K562 (cell line): ENCODE measurements around the gene CROCC2. TPM values are rescaled to one million over a fixed set of nuclear protein-coding genes. Genes with fewer than 3 reads are reported as not detected.

ENCODE experiments used
- ATAC-seq: fragments of 200-7000 bp; cut with Tn5 transposase; 3 replicates; pipeline ENCODE4 v1.9.1; 2020; ENCODE audit warnings: moderate library complexity
- BruUV-seq: library from RNA; stranded (reverse); fragments of 400-500 nt; replicated peaks from 2 replicates; lab custom pipeline; 2021; lab: Mats Ljungman, UMichigan
- CTCF ChIA-PET: fragments of 300-600 bp; formaldehyde crosslinking; extraction: SDS; loops from one replicate; lab custom pipeline; 2021; ENCODE audit warnings: low intra/inter-chr PET ratio; lab: Yijun Ruan, JAX
- POLR2A ChIA-PET: fragments of 300-600, 350-650 bp; sonication (Branson Sonifier 250); formaldehyde crosslinking; extraction: SDS; loops from one replicate; lab custom pipeline; 2021; ENCODE audit warnings: antibody characterized with exemption, inconsistent platforms; lab: Yijun Ruan, JAX
- DNase-seq, 4 experiments: peaks; one replicate each; pipeline versions ENCODE4 v3.0.0 to v3.0.0-alpha.2; 2011 to 2018; ENCODE audit warnings: low spot score in 3 of 4, mixed read lengths in 3 of 4; ENCODE audit errors: extremely low read depth in 1 of 4
- FAIRE-seq: peaks from 2 replicates; lab custom pipeline; 2011; peaks lifted over from hg19 to GRCh38; lab: Jason Lieb, UNC
- H2AFZ ChIP-seq: 2 replicates; pipeline ENCODE4 v1.6.0; 2011; ENCODE audit warnings: low read depth, low read length, control low read depth, inconsistent platforms
- H3K27ac ChIP-seq: fragments of 200-600 bp; 3 replicates; pipeline ENCODE4 v1.8.0; 2011; ENCODE audit warnings: low read depth, mild to moderate bottlenecking, control low read depth, inconsistent platforms, low read length, moderate library complexity, mixed read lengths; ENCODE audit errors: extremely low read depth
- H3K27me3 ChIP-seq, 2 experiments: fragments of 300-600 bp in 1 of 2; 2 replicates in 1 of 2; 3 replicates in 1 of 2; pipeline versions ENCODE4 v1.6.0 to v1.8.0; 2011; ENCODE audit warnings: inconsistent platforms in 2 of 2, low read length in 2 of 2, mild to moderate bottlenecking in 1 of 2, mixed read lengths in 1 of 2, moderate library complexity in 1 of 2; ENCODE audit not compliant: control insufficient read depth in 2 of 2, insufficient read depth in 2 of 2
- H3K36me3 ChIP-seq: fragments of 300-600 bp; 3 replicates; pipeline ENCODE4 v1.8.0; 2011; ENCODE audit warnings: mild to moderate bottlenecking, low read length, inconsistent platforms; ENCODE audit not compliant: control insufficient read depth, insufficient read depth
- H3K4me1 ChIP-seq, 2 experiments: fragments of 200-600 bp in 1 of 2; replicated peaks in 1 of 2; 2 replicates in 1 of 2; 3 replicates in 1 of 2; pipeline versions ENCODE4 v1.5.1 to v1.8.0; 2011; ENCODE audit warnings: inconsistent platforms in 2 of 2, low read length in 2 of 2, mild to moderate bottlenecking in 1 of 2, mixed read lengths in 1 of 2, moderate library complexity in 1 of 2; ENCODE audit not compliant: control insufficient read depth in 2 of 2, insufficient read depth in 2 of 2
- H3K4me2 ChIP-seq: 2 replicates; pipeline ENCODE4 v1.6.1; 2011; ENCODE audit warnings: low read length, control low read depth, inconsistent platforms, mixed read lengths; ENCODE audit not compliant: insufficient read depth
- H3K4me3 ChIP-seq: fragments of 200-600 bp; sonication (generic), shearing (Covaris generic); 2 replicates; pipeline ENCODE4 v1.5.1; 2016; ENCODE audit warnings: control low read depth, inconsistent platforms
- H3K79me2 ChIP-seq: fragments of 200-600 bp; 3 replicates; pipeline ENCODE4 v1.8.0; 2011; ENCODE audit warnings: low read length, inconsistent platforms; ENCODE audit not compliant: control insufficient read depth, insufficient read depth
- H3K9ac ChIP-seq, 2 experiments: 2 replicates each; pipeline versions ENCODE4 v1.6.0 to v1.6.1; 2011; ENCODE audit warnings: low read depth in 2 of 2, low read length in 2 of 2, control low read depth in 1 of 2, inconsistent platforms in 1 of 2, mild to moderate bottlenecking in 1 of 2, mixed read lengths in 1 of 2; ENCODE audit not compliant: insufficient read depth in 1 of 2
- H3K9me1 ChIP-seq: one replicate; pipeline ENCODE4 v1.6.0; 2011; ENCODE audit warnings: inconsistent platforms, mild to moderate bottlenecking, low read length, moderate library complexity; ENCODE audit not compliant: control insufficient read depth, insufficient read depth
- H3K9me3 ChIP-seq: replicated peaks from 2 replicates; pipeline ENCODE4 v1.5.1; 2011; ENCODE audit warnings: low read depth, low read length, inconsistent platforms; ENCODE audit not compliant: control insufficient read depth, insufficient read depth
- H4K20me1 ChIP-seq: replicated peaks from 2 replicates; pipeline ENCODE4 v1.6.1; 2011; ENCODE audit warnings: low read length, inconsistent platforms, mixed read lengths; ENCODE audit not compliant: control insufficient read depth, insufficient read depth
- BCOR ChIP-seq: fragments of 450-650 bp; IDR thresholded peaks from 2 replicates; pipeline ENCODE4 v1.6.1; 2016
- FOXA3 ChIP-seq, 2 experiments: fragments of 450-650 bp in 1 of 2; sonication (generic) in 1 of 2; formaldehyde crosslinking; IDR thresholded peaks in 1 of 2; conservative IDR thresholded peaks in 1 of 2; 2 replicates each; pipeline versions ENCODE4 v1.4.0 to v1.8.0; 2020 to 2022; ENCODE audit warnings: mild to moderate bottlenecking in 2 of 2, missing genetic modification reagents in 1 of 2
- PPARD ChIP-seq: fragments of 250-450 bp; sonication (Bioruptor Pico); IDR thresholded peaks from 2 replicates; pipeline ENCODE4 v1.8.0; 2022; ENCODE audit warnings: inconsistent platforms, mild to moderate bottlenecking, moderate library complexity
- SMAD2 ChIP-seq: fragments of 150-350 bp; IDR thresholded peaks from 2 replicates; pipeline ENCODE4 v1.6.1; 2014; ENCODE audit warnings: low read depth, mild to moderate bottlenecking, low read length
- WGBS: fragments of 100-300 bp; shearing (Covaris generic); methylation state at CpG from one replicate; pipeline ENCODE4 v1.1.6; 2016; ENCODE audit warnings: low coverage, mixed read lengths; ENCODE audit not compliant: insufficient coverage; ENCODE audit errors: missing lambda C conversion rate; 5-methylcytosine and 5-hydroxymethylcytosine counted together
- in situ Hi-C: fragments of 300-500 bp; cut with MboI; formaldehyde crosslinking; loops from 4 replicates; pipeline ENCODE4 v1.15.0; 2018; ENCODE audit warnings: inconsistent platforms, mixed read lengths
- intact Hi-C: fragments of 100-400 bp; cut with micrococcal nuclease; formaldehyde crosslinking; loops from 2 replicates; pipeline ENCODE4 v1.14.2; 2022
- polyA plus RNA-seq, 8 experiments: library from polyadenylated mRNA; depleted of rRNA in 4 of 8; stranded (reverse) in 5 of 8; unstranded in 3 of 8; fragments of >200 nt; fragmentation: Nextera tagmentation in 2 of 8; fragmentation: Illumina TruSeq in 1 of 8; extraction: Ambion mirVana in 2 of 8; extraction: Trizol in 1 of 8; gene quantifications; 2 replicates each; pipeline versions ENCODE4 v1.2.1 to v1.2.3, GENCODE V29; 2011 to 2014; ENCODE audit warnings: inconsistent platforms in 1 of 8, missing spikeins in 1 of 8
- total RNA-seq, 7 experiments: library from RNA; depleted of rRNA in 6 of 7; stranded (reverse); fragments of >200 nt in 6 of 7; fragmentation: Illumina TruSeq in 2 of 7; extraction: Trizol in 2 of 7; gene quantifications; 2 replicates each; pipeline versions ENCODE4 v1.2.1 to v1.2.3, GENCODE V29; 2011 to 2021; ENCODE audit warnings: low replicate concordance in 1 of 7

Gene CROCC2
- total and polyA plus RNA-seq, 9 of the 15 experiments (the other 6 are each of a cell fraction or from before 2014, with no cell fraction given) = not detected

DNA sequence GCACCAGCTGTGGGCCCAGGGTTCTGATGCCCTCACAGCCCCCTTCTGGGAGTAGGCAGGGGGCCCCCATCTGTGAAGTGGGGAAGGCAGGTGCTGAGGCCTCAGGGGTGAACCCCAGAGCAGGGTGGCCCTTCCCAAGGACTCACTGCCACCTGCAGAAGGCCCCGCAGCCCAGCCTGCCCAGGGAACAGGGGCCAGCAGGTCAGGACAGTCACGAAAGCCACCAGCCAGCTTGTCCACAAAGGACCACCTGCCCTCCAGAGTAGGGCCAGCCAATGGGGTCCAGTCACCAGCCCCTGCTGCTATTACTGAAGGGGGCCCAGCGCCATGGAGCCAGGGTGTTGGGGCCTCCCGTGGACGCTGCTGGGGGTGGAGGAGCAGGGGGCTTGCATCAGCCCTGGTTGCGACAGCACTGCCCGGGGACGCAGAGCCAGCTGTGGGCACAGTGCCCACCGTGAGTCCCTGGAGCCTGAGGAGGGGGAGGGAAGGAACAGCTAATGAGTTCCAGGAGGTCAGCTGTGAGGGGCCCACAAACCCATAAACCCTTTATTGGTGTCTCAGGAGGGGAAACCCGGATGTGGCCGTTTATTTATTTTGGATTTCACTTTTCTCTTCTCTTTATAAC is 80.8 kb downstream of the CROCC2 start:
- Histone ChIP-seq H3K36me3 (no peaks in the 10 kb centered on the region), H2AFZ (no peak overlapping the region), H3K4me3 (no peak overlapping the region), H3K4me2 (no peak overlapping the region), H3K4me1 (peaks cover 0 to 7% of the 10 kb centered on the region in 2 experiments; a peak in 2 of 5 replicates), H3K9ac (no peak overlapping the region), H3K9me1 (no peaks in the 10 kb centered on the region), H4K20me1 (0 out of 2 replicates have a peak, but pooled peaks cover 8% of the 10 kb centered on the region), H3K27ac (no peak overlapping the region), H3K27me3 (peaks cover 0 to 33% of the 10 kb centered on the region in 2 experiments; a peak in 2 of 5 replicates), H3K79me2 (no peaks in the 10 kb centered on the region), H3K9me3 (no peaks in the 10 kb centered on the region)
- ATAC-seq = no peak
- intact Hi-C loops = no loop called here
- TF ChIP-seq PPARD (CRISPR knock-in tag) = no peak
- no peak for FAIRE-seq
- in situ Hi-C loops = no loop called here
- no peak for DNase-seq
- ChIA-PET CTCF (interaction anchor here (0.6 kb wide), 1 partner anchor 355 kb away, joined by 3 read pairs; no protein-coding TSS in a partner anchor), POLR2A (no interaction called here)
- 1% methylated on average over 11 of the region's 11 CpGs for WGBS
- BruUV-seq = no TSS peak

- ChIA-PET CTCF (no interaction called here), POLR2A (no interaction called here)
- 3% methylated on average over 3 of the region's 6 CpGs for WGBS
- DNase-seq = no peak
- H4K20me1 ChIP-seq = 0 out of 2 replicates have a peak, but pooled peaks cover 13% of the 10 kb centered on the region
- no peak for ATAC-seq
- intact Hi-C loops = no loop called here
- TF ChIP-seq BCOR (no peak), FOXA3 (CRISPR knock-in tag; conservative IDR thresholded peaks at IDR 0.05 in 1 of 2, IDR thresholded peaks at IDR 0.05 in 1 of 2) (no peak), SMAD2 (no peak)
- no peak for FAIRE-seq
- no TSS peak for BruUV-seq
- in situ Hi-C loops = no loop called here
- no peak overlapping the region for H3K27ac ChIP-seq
- H3K79me2 ChIP-seq = no peaks in the 10 kb centered on the region
- peaks cover 0 to 33% of the 10 kb centered on the region in 2 experiments; a peak in 2 of 5 replicates for H3K27me3 ChIP-seq
- H3K36me3 ChIP-seq = no peaks in the 10 kb centered on the region
- no peak overlapping the region for H2AFZ ChIP-seq
- no peak overlapping the region for H3K9ac ChIP-seq
- peaks cover 0 to 9% of the 10 kb centered on the region in 2 experiments; a peak in 2 of 5 replicates for H3K4me1 ChIP-seq
- no peak overlapping the region for H3K4me3 ChIP-seq
- H3K4me2 ChIP-seq = no peak overlapping the region
- H3K9me3 ChIP-seq = no peaks in the 10 kb centered on the region
- H3K9me1 ChIP-seq = no peaks in the 10 kb centered on the region
Measured at GRCh38 chr2:240987588-240987987, 81.5 kb downstream of the CROCC2 start.
